Stimulated activated CD8-positive, alpha-beta memory T cell treated with anti-CD3 and anti-CD28 coated beads, Interleukin-7, amount 100 ng/mL, for 1 hour (primary cell): ENCODE measurements around the gene SCN1A.
"Not testable (repeated sequence)": the region's sequence is repeated elsewhere in the genome, so short reads cannot be mapped to it uniquely, and the experiment has no call there.

Experiments
- DNase-seq, 2 donors: peaks; one replicate each; pipeline ENCODE4 v3.0.0-alpha.2; 2020; ENCODE audit warnings: low read depth in 2 of 2

SCN1A gene

DNA sequence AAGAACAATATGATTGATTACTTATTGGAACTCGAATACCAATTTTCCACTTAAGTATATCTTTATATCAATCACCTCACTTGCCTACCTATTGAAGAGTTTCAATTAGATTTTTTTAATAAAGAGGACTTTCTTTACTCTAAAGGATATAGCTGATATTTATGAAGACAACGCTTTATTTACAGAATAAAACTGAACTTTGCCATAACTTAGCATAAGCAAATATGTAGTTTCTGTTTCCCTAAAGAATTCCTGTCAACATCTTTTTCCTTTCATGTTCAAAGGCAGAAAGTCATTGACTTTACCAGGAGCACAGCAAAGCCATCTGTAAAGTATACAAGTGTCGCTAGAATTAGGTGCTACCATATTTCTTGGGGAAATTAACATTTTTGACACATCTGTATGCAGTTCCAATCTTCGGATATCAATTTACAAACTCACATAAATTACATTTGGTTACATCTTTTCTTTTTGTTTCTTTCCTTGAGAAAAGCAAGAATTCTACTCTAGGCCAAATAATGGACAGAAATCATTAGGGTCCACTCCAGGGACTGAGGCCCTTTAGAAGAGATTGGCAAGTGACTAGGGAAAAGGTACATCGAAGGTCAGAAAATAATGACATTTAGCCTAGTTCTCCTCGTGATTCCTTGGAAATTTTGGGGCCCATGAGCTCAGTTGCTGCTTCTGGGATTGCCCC, 7.5 kb upstream of the SCN1A start:
- no peak for DNase-seq

DNA sequence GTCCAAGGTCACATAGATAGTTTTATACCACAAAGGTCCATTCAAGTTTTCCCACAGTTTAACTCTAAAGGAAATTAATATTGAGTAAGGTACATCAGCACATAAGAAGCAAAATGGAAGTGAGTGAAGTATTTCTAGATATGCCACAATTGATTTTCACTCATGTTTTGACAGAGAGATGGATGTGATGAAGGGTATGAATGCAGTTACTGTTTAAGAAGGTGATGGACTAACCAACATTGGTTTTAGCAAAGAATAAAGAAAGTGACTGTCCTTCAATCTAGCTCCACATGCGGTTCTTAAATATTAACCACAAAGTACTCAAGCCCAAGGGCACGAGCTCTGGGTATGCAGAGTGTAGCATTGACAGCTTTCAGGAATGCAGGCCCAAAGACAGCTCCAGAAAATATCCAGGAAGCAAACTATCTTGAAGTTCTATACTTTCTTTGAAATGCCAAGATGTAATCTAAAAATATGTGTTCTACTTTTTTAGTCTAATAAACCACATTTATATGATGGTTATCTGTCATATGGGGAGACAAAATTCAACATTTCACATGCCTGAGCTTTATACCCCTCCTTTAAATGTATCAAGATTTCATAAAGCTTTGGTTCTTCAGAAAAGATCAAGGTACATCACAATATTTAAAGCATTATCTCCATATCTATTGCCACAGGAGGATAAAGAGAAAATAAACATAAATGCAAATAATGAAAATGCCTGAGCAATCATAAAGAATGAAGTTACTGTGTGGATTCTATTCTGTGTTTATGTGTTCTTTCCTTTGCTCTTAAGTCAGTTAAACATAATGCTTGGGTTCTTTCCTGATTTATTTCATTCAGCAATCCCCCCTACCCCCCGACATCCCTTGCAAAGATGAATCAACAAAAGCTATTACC, 6.7 kb upstream of the SCN1A start:
- no peak for DNase-seq

DNA sequence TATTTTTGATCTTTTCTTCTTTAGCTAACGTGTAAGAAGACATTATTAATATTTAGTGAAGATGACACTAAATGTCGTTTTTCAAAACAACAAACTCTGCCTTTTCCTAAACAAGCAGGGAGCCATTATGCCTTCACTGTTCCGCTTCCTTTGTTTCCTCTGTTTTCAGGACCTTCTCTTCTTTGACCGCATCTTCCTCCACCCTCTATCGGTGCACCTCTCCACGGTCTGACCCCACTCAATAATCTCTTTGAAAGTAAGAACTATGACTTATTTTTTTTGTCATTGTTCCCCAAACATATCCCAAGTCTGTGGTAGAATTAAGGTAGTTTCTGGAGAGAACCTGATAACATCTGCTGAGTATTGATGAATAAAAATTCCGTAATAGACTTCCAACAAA, 5.8 kb upstream of the SCN1A start:
- DNase-seq: no peak

DNA sequence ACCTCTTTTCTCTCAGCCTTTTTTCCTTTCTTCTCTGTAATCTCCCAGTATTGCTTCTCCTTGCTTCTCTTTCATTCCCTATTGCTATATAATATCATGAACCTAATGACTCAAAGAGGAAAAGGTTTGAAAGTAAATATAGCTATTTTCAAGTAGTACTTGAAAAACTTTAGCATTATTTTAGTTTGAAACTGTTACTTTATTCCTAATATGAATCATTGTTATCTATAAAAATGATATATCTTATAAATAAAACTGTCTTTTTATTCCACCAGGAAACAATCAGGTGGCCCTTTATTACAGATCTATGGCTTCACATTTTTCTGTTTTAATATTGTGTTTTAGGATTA, 311 bp upstream of the SCN1A start:
- no peak for DNase-seq

DNA sequence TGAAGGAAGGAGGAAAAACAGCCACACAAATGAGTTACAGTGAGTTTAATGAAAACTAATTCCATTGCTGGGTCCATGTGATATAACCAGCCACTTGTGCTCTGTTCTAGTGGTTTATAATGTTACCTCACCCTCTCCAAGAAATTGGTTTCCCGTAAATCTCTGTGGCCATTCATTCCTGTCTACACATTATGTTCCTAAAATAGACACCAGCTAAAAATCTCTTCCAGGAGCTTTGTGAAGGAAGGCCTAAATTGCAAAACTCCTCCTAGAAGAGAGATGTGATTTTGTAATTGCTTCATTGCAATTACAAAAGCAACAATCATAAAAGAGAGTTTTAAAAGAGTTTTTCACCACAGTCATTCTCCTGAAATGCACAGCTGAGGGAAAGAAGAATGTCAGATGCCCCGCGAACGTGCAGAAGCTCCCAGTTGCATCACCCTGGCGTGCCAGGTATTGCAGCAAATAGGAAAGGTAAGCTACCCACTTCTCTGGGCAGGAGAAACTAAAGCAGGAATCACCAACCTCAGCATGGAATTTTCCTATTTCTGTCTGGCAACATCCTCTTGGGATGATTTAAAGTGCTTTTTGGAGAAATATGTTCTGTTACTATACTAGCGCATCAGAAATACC, 1.7 kb downstream of the SCN1A start:
- no peak for DNase-seq

DNA sequence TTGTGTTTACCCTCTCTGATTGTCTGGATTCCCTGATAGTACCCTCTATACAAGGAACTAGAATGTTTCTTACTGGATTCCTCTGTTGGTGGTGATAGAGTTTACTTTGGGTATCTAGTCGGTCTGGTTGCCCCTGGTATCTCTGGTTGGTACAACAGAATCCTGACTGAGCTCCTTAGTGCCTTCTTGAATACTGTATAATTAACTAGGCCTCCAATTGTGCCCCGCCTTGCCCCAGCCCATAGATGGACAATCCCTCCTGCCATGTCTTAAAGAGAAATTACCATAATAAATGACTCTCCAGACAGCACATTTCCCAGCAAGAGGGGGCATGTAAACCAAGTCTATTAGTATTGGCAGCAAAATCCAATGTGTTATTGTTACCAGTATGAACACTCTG, 2.3 kb downstream of the SCN1A start:
- DNase-seq: no peak

DNA sequence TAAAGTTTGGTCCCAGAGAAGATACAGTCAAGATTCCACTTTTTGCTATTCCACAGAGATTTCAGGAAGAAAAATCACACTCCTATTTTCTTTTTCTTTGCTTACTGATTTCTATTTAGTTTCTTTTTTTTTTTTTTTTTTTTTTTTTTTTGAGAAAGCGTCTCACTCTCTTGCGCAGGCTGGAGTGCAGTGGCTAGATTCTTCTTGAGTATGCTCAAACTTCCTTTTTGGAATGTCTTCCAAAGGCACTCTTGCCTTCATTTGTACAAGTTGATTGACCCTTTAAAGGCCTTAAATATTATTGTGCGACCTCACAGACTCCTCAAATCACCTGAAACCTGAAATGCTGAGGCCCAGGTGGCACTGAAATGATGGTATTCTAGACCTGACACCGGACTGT, 9.6 kb downstream of the SCN1A start:
- DNase-seq: no peak

DNA sequence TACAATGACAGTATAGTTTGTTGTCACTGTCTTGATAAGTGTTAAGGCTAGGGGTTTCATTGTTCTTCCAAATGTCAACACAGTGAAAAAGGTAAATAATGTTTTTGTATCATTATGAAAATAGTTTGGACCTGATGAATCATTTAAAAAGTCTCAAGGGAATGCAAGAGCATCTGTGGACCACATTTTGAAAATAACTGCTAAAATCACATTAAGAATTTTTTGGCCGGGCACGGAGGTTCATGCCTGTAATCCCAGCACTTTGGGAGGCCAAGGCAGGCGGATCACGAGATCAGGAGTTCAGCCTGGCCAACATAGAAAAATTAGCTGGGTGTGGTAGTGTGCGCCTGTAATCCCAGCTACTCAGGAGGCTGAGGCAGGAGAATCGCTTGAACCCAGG, 10.3 kb downstream of the SCN1A start:
- DNase-seq: no peak

DNA sequence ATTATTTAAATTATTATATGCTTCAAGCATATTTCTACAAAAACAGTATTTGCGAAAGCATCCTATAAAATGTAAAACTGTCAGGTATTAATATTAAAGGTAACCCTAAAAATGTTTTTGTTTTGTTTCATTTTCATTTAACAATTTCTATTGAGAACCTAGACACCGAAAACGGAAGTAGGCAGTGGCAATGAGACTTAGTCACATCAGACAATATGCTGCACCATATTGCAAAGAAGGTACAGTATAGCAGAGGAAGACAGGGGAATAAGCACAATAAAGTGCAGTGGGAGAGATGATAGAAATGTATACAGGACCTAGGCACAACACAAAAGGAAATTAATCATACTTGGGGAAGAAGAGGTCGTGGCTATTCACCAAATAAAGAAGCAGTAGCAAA, 12.2 kb downstream of the SCN1A start:
- DNase-seq: no peak

DNA sequence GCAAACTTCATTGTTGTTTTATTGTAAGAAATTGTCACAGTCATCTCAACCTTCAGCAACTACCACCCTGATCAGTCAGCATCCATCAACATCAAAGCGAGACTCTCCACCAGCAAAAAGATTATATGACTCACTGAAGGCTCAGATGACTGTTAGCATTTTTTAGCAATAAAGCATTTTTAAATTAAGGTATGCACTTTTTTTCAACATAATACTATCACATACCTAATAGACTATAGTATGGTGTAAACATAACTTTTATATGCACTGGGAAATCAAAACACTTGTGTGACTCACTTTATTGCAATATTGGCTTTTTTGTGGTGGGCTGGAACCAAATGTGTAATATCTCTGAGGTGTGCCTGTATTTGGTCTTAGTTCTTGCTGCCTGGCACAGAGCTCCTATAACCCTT, 15.6 kb downstream of the SCN1A start:
- DNase-seq: no peak

DNA sequence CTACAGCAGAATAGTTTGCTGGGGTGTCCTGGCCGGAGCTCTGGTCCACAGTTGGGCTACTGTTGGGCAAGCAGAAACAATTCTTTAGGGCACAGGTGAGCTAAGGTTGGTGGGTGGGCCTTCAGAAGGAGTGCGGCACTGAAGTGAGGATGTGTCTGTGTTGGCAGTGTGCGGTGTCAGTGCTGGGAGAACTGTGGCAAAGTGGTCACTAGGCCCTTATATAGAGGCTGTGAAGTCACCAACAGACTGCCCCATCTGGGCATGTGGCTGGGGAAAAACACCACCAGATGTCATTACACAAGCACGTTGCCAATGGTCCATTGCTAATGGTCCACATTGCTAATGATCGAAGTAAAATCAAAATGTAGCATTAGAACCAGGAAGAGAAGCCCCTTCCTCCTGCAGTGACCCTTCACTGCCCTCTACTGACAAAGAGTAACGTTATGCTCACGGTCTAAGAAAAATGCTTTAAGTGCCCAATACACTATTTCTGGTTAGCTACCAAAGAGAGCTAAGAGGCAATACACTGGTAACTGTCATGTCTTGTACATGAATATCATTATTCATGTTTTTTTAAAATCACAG, 21.3 kb downstream of the SCN1A start:
- DNase-seq: no peak

DNA sequence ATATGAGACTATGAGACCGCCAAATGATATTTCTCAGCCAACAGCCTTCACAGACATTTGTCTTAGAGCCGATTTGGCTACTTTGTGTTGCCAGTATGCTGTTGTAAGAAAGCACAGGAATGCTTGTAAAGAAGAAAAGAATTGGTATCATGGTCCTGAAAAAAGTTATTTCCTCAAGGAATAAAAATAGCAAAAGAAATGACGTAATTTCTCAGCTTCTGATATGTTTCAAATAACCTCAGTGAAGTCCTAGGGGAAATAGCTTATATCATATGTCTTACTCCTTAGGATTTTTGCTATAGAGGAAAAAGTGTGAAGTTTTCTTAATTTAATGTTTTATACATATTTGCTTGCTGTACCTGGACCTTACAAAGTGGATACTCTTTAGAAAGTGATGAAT, 23.0 kb downstream of the SCN1A start:
- no peak for DNase-seq

DNA sequence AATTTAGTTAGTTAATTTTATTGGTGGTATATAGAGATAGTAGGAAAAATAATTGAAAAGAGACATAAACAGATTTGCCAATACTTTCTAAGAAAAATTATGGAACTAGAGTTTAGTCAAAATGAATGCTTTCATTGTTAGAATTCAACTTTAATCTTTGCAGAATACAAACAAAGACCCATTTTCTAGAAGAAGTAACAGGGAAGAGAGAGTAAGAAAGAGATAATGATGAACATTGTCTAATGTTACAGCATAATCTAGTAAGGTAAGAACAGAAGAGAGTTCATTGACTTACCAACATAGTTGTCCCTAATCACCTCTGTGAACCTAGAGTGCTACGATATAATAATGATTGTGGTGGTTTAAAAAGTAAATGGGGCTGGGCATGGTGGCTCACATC, 23.7 kb downstream of the SCN1A start:
- no peak for DNase-seq

DNA sequence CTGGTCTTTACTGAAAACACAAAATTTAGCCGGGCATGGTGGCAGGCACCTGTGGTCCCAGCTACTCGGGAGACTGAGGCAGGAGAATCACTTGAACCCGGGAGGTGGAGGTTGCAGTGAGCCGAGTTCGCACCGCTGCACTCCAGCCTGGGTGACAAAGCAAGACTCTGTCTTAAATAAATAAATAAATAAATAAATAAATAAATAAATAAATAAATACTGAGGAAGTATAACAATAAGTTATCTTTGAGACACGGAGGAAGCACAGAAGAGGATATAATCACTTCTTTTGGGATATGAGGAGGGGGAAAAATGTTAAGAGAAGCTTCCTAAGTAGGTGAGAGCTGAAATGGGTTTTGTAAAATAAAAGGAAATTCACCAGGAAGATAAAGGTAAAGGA, 24.5 kb downstream of the SCN1A start:
- not testable (repeated sequence) for DNase-seq

DNA sequence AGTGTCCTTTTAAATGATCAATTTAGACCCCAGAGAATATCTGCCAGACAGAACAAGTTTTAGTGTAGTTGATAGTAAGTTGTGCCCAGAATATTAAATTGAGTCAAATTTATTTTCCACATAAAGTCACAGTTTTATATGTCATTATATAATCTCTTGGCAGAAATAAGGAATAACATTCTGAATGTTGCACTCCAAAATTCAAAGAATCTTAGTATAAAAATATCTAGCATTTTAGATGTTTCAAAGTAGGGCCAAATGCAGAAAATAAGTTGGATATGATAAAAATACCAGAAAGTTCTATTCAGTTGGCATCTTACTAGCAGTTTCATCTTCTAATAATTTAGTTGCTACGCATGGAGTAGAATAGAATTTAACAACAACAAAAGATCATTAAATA, 33.5 kb downstream of the SCN1A start:
- DNase-seq: no peak

DNA sequence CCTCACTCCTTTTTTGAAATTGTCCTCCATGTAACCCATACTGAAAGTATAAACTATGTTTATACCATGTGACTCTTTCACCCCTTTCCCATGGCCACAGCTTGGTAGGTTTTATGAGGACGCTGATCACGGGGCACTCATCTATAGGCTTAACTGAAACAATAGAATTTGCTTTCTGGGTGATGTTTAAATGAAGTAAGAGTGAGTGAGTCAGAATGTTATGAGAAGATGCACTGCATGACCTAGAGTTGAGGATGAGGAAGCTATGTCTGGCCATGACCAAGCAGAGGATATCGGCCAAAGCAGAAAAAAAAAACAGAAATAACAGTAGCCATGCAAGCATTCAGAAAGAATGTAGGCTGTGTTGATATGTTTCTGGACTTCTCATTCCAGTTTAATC, 34.9 kb downstream of the SCN1A start:
- no peak for DNase-seq

DNA sequence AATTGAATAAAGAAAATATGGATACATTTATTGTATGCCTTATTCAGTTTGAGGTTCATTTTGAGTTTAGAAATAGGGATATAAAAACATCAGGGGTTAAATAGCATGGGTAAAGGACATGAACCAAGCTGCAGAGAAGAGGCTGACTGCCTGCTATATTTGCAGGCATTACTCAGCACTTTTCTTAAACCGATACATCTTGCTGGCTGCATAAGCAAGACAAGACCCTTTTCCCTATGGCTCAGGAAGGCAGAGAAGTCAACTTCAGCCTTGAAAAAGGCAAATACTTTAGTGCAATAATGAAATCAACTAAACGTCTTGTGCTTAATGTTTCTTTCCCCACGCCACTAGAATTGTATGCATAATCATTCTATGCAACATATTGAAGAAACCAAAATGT, 36.4 kb downstream of the SCN1A start:
- no peak for DNase-seq

DNA sequence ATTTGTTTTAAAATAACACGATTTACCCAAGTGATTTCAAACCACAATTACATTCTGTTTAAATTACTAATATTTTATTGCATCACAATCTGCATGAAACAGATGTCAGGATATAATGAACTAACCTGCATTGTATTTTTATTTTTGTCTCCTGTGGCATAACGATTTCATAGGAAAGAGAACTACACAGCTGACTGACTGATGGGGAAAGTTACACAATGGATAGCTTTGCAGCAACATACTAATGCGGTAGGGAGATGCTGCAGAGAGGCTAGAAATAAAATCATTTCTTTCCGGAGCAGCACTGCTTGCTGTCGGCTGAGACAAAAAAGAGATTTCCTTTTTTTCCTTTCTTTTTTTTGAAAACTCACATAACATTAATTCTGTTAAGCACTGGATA, 36.9 kb downstream of the SCN1A start:
- no peak for DNase-seq

DNA sequence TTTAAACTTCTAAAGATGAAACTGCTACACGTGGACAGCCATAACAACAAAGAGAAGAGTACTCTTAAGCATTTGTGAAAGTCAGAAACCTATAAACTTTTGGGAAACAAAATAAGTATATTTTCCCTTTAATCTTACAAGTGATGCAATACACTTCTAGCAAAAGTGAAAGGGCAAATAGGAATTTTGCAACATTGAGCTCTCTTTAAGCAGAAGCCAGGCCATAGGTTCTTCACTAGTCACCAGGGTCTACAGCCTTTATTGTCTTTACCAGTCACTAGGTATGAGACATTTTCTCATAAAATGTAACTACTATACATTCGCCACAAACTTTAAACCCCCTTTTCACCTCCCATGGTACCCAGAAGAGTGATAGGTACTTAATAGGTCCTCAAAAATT, 37.5 kb downstream of the SCN1A start:
- DNase-seq: no peak

DNA sequence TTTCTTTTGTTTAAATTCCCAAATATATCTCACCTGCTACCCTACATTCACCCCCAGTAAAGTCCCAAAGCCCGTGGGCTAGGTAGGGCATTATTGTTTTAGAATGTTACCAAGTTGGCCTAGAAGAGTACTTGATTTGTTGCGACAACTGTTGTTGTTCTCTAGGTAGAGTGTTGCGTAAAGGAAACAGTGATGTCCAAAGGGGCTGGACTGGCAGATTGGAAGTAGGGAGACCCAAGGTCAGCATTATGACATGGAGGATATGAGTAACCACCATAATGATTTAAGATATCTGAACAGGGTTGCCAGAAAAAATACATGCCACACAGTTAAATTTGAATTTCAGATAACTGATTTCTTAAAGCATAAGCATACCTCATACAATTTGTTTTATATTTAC, 39.2 kb downstream of the SCN1A start:
- DNase-seq: no peak

DNA sequence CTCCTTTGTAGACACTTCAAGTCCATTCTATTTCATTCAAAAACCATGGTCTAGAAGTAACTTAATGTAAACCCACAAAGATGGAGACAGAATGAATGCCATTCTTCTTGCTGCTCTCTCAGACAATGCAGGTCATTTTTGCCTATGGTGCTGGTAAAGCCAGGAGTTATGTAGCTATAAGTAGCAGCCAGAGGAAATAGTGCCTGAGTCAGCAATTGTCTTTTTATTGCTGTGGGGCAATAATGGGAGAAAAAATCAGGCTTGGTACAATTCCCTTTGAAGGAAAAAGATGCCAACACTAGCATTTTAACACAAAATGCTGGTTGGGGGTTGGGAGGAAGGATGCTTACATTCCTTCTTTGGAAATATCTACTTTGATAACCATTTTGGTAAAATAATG, 43.5 kb downstream of the SCN1A start:
- no peak for DNase-seq

DNA sequence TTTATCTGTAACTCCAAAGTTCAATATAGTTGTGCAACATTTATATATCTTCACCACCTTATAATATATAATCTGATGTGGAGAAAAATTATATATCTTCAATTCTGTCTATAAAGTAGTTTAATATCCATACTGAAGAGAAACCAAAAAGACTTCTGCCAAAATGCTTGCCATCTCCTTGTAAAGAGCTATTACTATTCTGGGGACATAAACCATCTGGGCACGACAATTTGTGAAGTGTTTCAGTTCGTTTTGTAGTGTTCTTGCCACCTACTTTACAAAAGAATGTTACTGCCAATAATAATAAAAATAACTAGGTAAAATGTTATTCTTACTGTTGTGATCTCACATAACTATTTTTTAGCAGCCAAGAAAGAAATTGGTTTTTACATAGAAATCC, 45.1 kb downstream of the SCN1A start:
- no peak for DNase-seq

DNA sequence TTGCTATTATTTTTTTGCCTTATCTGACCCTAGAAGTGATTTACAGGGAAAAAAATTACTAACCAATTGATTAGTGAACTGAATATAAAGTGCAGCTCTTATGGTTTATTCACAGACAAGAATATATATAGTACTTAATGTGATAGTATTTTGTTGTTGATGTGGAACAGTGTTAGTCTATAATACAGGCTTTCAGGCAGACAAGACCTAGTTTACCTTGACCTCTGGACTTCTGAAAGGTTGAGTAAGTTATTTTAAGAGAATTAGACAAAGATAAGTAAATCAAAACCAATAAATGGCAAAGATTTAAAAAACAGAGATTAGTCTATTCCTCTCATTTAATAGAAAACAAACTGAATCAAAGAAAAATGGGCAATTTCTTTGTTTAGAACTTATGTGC, 46.0 kb downstream of the SCN1A start:
- DNase-seq: no peak
